ENCODE results near the gene GRAMD1B. TPM values are rescaled to one million over a fixed set of nuclear protein-coding genes. Genes with fewer than 3 reads are reported as not detected.
"Not testable (repeated sequence)": the region's sequence is repeated elsewhere in the genome, so short reads cannot be mapped to it uniquely, and the experiment has no call there.

Gene GRAMD1B
- total and polyA plus RNA-seq, 3 experiments from 2014 or later, result 2.1 to 28.2 (median 27.9) TPM

DNA sequence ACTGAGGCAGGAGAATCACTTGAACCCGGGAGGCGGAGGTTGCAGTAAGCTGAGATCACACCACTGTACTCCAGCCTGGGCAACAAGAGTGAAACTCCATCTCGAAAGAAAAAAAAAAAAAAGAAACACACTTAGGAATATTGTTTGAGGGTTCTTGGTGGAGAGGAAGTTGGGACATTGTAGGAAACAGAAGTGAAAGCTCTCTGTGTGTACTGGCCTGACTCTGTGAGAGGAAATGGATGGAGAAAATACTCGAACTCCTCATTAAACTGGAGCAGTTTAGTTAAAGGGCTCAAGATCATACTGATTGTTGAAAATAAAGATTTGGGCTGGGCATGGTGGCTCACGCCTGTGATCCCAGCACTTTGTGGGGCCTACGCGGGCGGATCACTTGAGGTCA is 35.6 kb downstream of the GRAMD1B start:
- H3K27ac ChIP-seq (ENCODE audit: low read depth, low read length); H3K27me3 Mint-ChIP-seq; H3K4me1 Mint-ChIP-seq; DNase-seq; H3K4me3 Mint-ChIP-seq; H3K36me3 Mint-ChIP-seq; POLR2A ChIA-PET; H3K4me3 ChIP-seq (ENCODE audit: low read length); H3K4me1 ChIP-seq (ENCODE audit: insufficient read depth, low read length); H3K9me3 Mint-ChIP-seq; H3K27me3 ChIP-seq (ENCODE audit: insufficient read depth, low read length, poor library complexity, severe bottlenecking); H3K36me3 ChIP-seq (ENCODE audit: insufficient read depth, low read length); H3K9me3 ChIP-seq (ENCODE audit: low read length): not testable (repeated sequence)
- CTCF ChIA-PET, result interaction anchor here (1.4 to 4.9 kb wide), 3 partner anchors 13 to 59 kb away, joined by 3 to 24 read pairs (median 4); no protein-coding TSS in a partner anchor
- H3K27ac Mint-ChIP-seq, result peak overlapping the region in 2 of 8 donors; percentile 22 to 65

DNA sequence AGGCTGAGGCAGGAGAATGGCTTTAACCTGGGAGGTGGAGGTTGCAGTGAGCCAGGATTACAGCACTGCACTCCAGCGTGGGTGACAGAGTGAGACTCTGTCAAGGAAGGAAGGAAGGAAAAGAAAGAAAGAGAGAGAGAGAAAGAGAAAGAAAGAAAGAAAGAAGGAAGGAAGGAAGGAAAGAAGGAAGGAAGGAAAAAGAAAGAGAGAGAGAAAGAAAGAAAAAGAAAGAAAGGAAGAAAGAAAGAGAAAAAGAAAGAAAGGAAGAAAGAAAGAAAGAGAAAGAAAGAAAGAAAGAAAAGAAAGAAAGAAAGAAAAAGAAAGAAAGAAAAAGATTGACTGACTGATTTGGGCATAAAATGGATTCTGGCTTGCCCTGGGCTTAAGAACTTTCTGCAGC is 36.1 kb downstream of the GRAMD1B start:
- CTCF ChIA-PET, result interaction anchor here (4.9 kb wide), 1 partner anchor 59 kb away, joined by 24 read pairs; no protein-coding TSS in a partner anchor
- POLR2A ChIA-PET, H3K4me3 Mint-ChIP-seq: not testable (repeated sequence)

DNA sequence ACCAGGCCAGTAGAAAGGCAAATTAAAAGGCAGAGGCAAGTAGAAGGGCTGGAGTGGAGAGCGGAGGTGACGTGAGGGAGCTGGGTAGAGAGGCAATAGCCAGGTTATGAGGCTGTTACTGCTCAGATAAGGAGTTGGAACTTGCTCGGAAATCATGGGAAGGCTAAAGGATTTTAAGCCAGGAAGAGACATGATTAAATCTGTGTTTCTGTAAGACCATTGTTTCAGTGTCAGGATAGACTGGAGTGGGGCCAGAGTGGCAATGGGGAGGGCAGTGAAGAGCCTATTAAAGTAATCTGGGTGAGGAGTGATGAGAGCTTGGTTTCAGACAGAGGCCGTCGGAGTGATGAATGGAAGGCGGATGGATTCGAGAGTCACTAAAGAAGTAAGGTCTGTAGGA is 39.0 kb downstream of the GRAMD1B start:
- H3K27me3 ChIP-seq (ENCODE audit: insufficient read depth, low read length, poor library complexity, severe bottlenecking), result no peaks in the 10 kb centered on the region
- no peak overlapping the region for H3K4me3 ChIP-seq (ENCODE audit: low read length)
- Mint-ChIP-seq H3K36me3 (peaks cover 0 to 2% (median 0%) of the 10 kb centered on the region in 3 donors), H3K9me3 (no peaks in the 10 kb centered on the region), H3K4me1 (peaks cover 0 to 8% (median 0%) of the 10 kb centered on the region in 3 donors), H3K27ac (peak overlapping the region in 1 of 8 donors; percentile 17), H3K27me3 (no peaks in the 10 kb centered on the region), H3K4me3 (no peak overlapping the region)
- ChIA-PET POLR2A (no interaction called here), CTCF (interaction anchor here (1.2 to 1.4 kb wide), 2 partner anchors 9 to 62 kb away, joined by 4 to 5 read pairs; no protein-coding TSS in a partner anchor)
- H3K27ac ChIP-seq (ENCODE audit: low read depth, low read length), result no peak overlapping the region
- H3K4me1 ChIP-seq (ENCODE audit: insufficient read depth, low read length), result no peaks in the 10 kb centered on the region
- H3K36me3 ChIP-seq (ENCODE audit: insufficient read depth, low read length), result no peaks in the 10 kb centered on the region
- no peaks in the 10 kb centered on the region for H3K9me3 ChIP-seq (ENCODE audit: low read length)
- DNase-seq, result no peak

More for the DNA sequence above, 36.1 kb downstream of the GRAMD1B start:
- H3K4me1 ChIP-seq (ENCODE audit: insufficient read depth, low read length); H3K4me1 Mint-ChIP-seq; H3K27me3 ChIP-seq (ENCODE audit: insufficient read depth, low read length, poor library complexity, severe bottlenecking); H3K9me3 ChIP-seq (ENCODE audit: low read length); H3K36me3 Mint-ChIP-seq; H3K4me3 ChIP-seq (ENCODE audit: low read length); H3K27ac ChIP-seq (ENCODE audit: low read depth, low read length); DNase-seq; H3K9me3 Mint-ChIP-seq; H3K36me3 ChIP-seq (ENCODE audit: insufficient read depth, low read length); H3K27me3 Mint-ChIP-seq: not testable (repeated sequence)
- H3K27ac Mint-ChIP-seq, result peak overlapping the region in 3 of 8 donors; percentile 22 to 65 (median 30)

DNA sequence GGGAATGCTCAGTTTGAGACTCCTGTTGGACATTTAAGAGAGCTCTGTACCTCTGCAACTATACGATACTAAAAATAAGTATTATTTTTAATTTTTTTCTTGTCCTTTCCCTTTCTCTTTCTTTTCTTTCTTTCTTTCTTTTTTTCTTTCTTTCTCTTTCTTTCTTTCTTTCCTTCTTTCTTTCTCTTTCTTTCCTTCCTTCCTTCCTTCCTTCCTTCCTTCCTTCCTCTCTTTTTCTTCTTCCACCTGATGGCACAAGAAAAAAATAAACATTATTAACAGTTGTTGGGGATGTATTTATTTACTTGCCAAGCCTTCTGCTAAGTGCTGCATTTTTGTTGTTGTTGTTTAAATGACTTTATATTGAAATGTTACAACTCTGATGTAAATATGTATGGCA is 39.5 kb downstream of the GRAMD1B start:
- Mint-ChIP-seq H3K4me3 (no peak overlapping the region), H3K27ac (peak overlapping the region in 1 of 8 donors; percentile 33), H3K9me3 (no peaks in the 10 kb centered on the region), H3K4me1 (peaks cover 0 to 8% (median 0%) of the 10 kb centered on the region in 3 donors), H3K27me3 (no peaks in the 10 kb centered on the region), H3K36me3 (peaks cover 0 to 2% (median 0%) of the 10 kb centered on the region in 3 donors)
- ChIA-PET POLR2A (interaction anchor here (0.8 kb wide), 1 partner anchor 59 kb away, joined by 6 read pairs; no protein-coding TSS in a partner anchor), CTCF (interaction anchor here (0.8 kb wide), 1 partner anchor 366 kb away, joined by 3 read pairs; no protein-coding TSS in a partner anchor)
- Histone ChIP-seq H3K9me3 (ENCODE audit: low read length) (no peaks in the 10 kb centered on the region), H3K4me1 (ENCODE audit: insufficient read depth, low read length) (no peaks in the 10 kb centered on the region), H3K36me3 (ENCODE audit: insufficient read depth, low read length) (no peaks in the 10 kb centered on the region), H3K4me3 (ENCODE audit: low read length) (no peak overlapping the region), H3K27ac (ENCODE audit: low read depth, low read length) (no peak overlapping the region), H3K27me3 (ENCODE audit: insufficient read depth, low read length, poor library complexity, severe bottlenecking) (no peaks in the 10 kb centered on the region)
- no peak for DNase-seq

DNA sequence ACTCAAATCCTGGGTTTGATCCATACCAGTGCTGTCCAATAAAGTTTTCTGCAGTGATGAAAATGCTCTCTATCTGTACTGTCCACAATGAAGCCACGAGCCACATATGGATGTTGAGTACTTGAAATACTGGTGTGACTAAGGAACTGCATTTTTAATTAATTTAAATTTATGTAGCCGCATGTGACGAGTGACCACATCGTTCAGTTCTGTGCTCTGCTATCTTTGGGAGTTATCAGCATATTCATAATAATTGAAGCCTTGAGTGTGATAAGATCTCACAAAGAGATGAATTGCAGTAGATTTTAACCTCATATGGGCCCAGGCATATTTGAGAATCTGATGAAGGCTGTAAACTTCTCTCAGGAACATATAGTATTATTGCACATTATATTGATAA is 40.8 kb downstream of the GRAMD1B start:
- POLR2A ChIA-PET, result no interaction called here
- peaks cover 0 to 4% (median 0%) of the 10 kb centered on the region in 3 donors for H3K4me1 Mint-ChIP-seq
- H3K4me3 Mint-ChIP-seq, result no peak overlapping the region
- Histone ChIP-seq H3K27me3 (ENCODE audit: insufficient read depth, low read length, poor library complexity, severe bottlenecking) (no peaks in the 10 kb centered on the region), H3K27ac (ENCODE audit: low read depth, low read length) (no peak overlapping the region), H3K36me3 (ENCODE audit: insufficient read depth, low read length) (no peaks in the 10 kb centered on the region), H3K4me3 (ENCODE audit: low read length) (no peak overlapping the region), H3K4me1 (ENCODE audit: insufficient read depth, low read length) (no peaks in the 10 kb centered on the region), H3K9me3 (ENCODE audit: low read length) (no peaks in the 10 kb centered on the region)
- peaks cover 0 to 2% (median 0%) of the 10 kb centered on the region in 3 donors for H3K36me3 Mint-ChIP-seq
- H3K27ac Mint-ChIP-seq, result no peak overlapping the region
- DNase-seq, result no peak
- CTCF ChIA-PET, result interaction anchor here (1.2 kb wide), 1 partner anchor 63 kb away, joined by 5 read pairs; no protein-coding TSS in a partner anchor
- no peaks in the 10 kb centered on the region for H3K27me3 Mint-ChIP-seq
- H3K9me3 Mint-ChIP-seq, result no peaks in the 10 kb centered on the region

DNA sequence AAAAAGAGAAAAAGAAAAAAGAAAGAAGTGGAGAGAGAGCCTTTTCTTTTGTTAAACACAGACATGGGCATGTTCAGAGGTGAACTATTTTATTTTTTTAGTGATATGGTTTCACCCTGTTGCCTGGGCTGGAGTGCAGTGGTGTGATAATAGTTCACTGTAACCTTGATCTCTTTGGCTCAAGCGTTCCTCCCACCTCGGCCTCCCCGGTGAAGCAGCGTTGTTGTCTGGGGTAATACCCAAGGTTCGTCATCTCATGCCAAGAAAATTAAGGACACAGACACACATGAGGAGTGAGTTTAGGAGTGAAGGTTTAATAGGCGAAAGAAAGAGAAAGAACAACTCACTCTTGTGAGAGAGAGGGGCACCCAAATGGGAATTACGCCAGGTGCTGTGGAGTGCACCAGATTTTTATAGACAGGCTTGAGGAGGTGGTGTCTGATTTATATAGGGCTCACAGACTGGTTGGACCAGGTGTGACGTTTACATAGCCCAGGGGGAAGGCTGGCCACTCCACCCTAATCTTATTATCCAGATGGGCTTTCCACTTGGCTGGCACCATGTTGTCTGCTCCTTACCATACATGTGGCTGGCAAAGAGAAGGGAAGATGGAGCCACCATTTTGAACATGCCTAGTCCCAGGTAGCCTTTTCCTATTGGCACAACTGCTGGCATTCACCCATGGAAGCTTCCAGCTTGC is 42.3 kb downstream of the GRAMD1B start:
- no peaks in the 10 kb centered on the region for H3K9me3 ChIP-seq (ENCODE audit: low read length)
- no peaks in the 10 kb centered on the region for H3K36me3 ChIP-seq (ENCODE audit: insufficient read depth, low read length)
- ChIA-PET POLR2A (no interaction called here), CTCF (interaction anchor here (1.0 to 1.7 kb wide), 2 partner anchors 64 to 65 kb away, joined by 5 to 7 read pairs; no protein-coding TSS in a partner anchor)
- no peaks in the 10 kb centered on the region for H3K27me3 ChIP-seq (ENCODE audit: insufficient read depth, low read length, poor library complexity, severe bottlenecking)
- Mint-ChIP-seq H3K4me1 (no peaks in the 10 kb centered on the region), H3K36me3 (peaks cover 0 to 2% (median 0%) of the 10 kb centered on the region in 3 donors), H3K27ac (peak overlapping the region in 2 of 8 donors; percentile 58 to 68), H3K4me3 (no peak overlapping the region), H3K9me3 (no peaks in the 10 kb centered on the region), H3K27me3 (no peaks in the 10 kb centered on the region)
- H3K4me1 ChIP-seq (ENCODE audit: insufficient read depth, low read length), result no peaks in the 10 kb centered on the region
- H3K4me3 ChIP-seq (ENCODE audit: low read length), result no peak overlapping the region
- H3K27ac ChIP-seq (ENCODE audit: low read depth, low read length), result no peak overlapping the region
- DNase-seq, result no peak

DNA sequence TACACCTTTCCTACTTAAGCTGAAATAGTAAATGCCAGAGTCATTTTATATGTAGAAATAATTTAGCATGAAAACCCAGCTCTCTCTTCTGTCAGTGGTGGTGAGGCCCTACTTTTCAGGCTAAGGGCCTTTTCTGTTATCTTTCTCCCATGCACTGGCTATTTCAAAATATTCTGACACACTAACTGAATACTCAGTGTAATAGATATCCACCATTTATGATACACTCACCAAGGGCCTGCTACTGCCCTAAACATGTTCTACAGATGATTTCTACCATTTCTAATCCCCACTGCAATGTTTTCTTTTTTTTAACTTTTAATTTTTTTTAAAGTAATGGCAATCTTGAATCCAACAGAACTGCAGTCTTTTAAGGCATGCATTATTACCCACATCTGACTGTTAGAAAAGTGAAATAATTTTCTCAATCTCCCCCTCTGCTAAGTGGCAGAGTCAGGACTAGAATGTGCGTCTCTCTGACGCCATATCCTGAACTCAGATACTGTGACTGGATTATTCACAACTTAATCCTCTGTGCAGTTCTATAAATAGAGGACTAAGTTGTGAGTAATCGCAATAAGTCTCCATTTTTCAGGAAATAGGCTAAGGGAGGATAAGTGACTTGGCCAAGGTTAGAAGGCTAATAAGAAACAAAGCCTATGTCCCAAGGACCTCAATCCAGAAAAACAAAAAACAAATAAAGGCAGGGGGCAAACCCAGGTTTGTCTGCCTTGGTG is 44.0 kb downstream of the GRAMD1B start:
- Mint-ChIP-seq H3K4me3 (no peak overlapping the region), H3K36me3 (peaks cover 0 to 2% (median 0%) of the 10 kb centered on the region in 3 donors), H3K27ac (peak overlapping the region in 3 of 8 donors; percentile 7 to 35 (median 10)), H3K9me3 (no peaks in the 10 kb centered on the region), H3K27me3 (no peaks in the 10 kb centered on the region), H3K4me1 (peaks cover 10 to 12% (median 12%) of the 10 kb centered on the region in 3 donors)
- DNase-seq, result no peak
- ChIA-PET POLR2A (no interaction called here), CTCF (interaction anchor here (1.2 to 2.7 kb wide), 3 partner anchors 39 to 67 kb away, joined by 3 to 39 read pairs (median 7); no protein-coding TSS in a partner anchor)
- Histone ChIP-seq H3K27ac (ENCODE audit: low read depth, low read length) (no peak overlapping the region), H3K36me3 (ENCODE audit: insufficient read depth, low read length) (no peaks in the 10 kb centered on the region), H3K4me1 (ENCODE audit: insufficient read depth, low read length) (no peaks in the 10 kb centered on the region), H3K4me3 (ENCODE audit: low read length) (no peak overlapping the region), H3K27me3 (ENCODE audit: insufficient read depth, low read length, poor library complexity, severe bottlenecking) (no peaks in the 10 kb centered on the region), H3K9me3 (ENCODE audit: low read length) (no peaks in the 10 kb centered on the region)

DNA sequence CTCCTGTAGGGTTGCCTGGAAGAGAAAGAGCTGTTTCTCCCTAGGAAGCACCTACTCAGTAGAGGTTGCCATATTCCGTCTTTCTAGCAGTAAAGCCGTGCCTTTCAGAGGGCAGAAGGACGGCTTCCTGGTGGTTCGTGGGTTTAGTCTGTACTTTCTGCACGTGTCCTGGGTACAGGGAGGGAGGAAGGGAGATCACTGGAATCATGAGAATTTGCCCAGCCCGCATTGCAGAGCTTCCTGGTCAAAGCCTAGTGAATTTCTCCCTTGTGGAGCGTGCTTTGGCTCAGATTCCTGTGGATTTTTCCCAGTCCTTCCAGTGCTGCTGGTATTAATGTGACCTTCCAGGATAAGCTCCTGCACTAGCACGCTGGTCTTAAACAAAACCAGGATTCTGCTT is 44.9 kb downstream of the GRAMD1B start:
- H3K4me3 ChIP-seq (ENCODE audit: low read length), result no peak overlapping the region
- H3K4me1 Mint-ChIP-seq, result peaks cover 11 to 19% (median 17%) of the 10 kb centered on the region in 3 donors
- H3K27ac ChIP-seq (ENCODE audit: low read depth, low read length), result no peak overlapping the region
- no peaks in the 10 kb centered on the region for H3K9me3 ChIP-seq (ENCODE audit: low read length)
- ChIA-PET POLR2A (no interaction called here), CTCF (interaction anchor here (0.8 to 2.7 kb wide), 4 partner anchors 40 to 173 kb away, joined by 3 to 39 read pairs (median 4); no protein-coding TSS in a partner anchor)
- no peak overlapping the region for H3K4me3 Mint-ChIP-seq
- H3K27ac Mint-ChIP-seq, result peak overlapping the region in 1 of 8 donors; percentile 54
- H3K27me3 Mint-ChIP-seq, result no peaks in the 10 kb centered on the region
- H3K4me1 ChIP-seq (ENCODE audit: insufficient read depth, low read length), result no peaks in the 10 kb centered on the region
- H3K36me3 Mint-ChIP-seq, result peaks cover 0 to 1% (median 0%) of the 10 kb centered on the region in 3 donors
- no peaks in the 10 kb centered on the region for H3K36me3 ChIP-seq (ENCODE audit: insufficient read depth, low read length)
- no peak for DNase-seq
- H3K9me3 Mint-ChIP-seq, result no peaks in the 10 kb centered on the region
- no peaks in the 10 kb centered on the region for H3K27me3 ChIP-seq (ENCODE audit: insufficient read depth, low read length, poor library complexity, severe bottlenecking)
